GM23248 (cell line): Measurements from ENCODE around the gene CD22.

ENCODE experiments used
- EZH2 ChIP-seq: fragments of 200-600 bp; sonication (generic); IDR thresholded peaks from 2 replicates; pipeline ENCODE4 v1.6.1; 2018; ENCODE audit warnings: antibody characterized with exemption, mild to moderate bottlenecking; ENCODE audit not compliant: insufficient read depth, poor library complexity, severe bottlenecking
- EZH2phosphoT487 ChIP-seq: fragments of 200-600 bp; sonication (generic); IDR thresholded peaks from 2 replicates; pipeline ENCODE4 v1.6.1; 2018; ENCODE audit warnings: antibody characterized with exemption, moderate library complexity, mild to moderate bottlenecking, low read depth; ENCODE audit not compliant: insufficient read depth

DNA sequence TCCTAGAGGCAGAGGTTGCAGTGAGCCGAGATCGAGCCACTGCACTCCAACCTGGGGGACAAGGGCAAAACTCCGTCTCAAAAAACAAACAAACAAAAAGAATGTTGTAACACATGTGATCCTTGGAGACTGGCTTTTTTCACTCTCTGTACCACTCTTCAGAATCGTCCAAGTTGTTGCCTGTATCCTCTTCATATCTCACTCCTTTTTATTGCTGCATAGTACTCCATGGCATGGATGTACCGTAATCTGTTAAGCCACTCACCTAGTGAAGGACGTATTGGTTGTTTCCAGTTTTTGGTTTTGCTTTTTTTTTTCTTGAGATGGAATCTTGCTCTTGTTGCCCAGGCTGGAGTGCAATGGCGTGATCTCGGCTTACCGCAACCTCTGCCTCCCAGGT is 7.0 kb upstream of the CD22 start:
- TF ChIP-seq EZH2phosphoT487 (no peak), EZH2 (no peak)
